Stomach (tissue), 4 donors: ENCODE measurements around the gene PPP4C.

Source experiments
- EP300 ChIP-seq: sonication (generic); formaldehyde crosslinking; IDR thresholded peaks from one replicate; pipeline ENCODE4 v1.6.1; 2017; ENCODE audit warnings: antibody characterized with exemption
- POLR2A ChIP-seq, 4 donors: fragments of 450-650 bp; IDR thresholded peaks; one replicate each; pipeline ENCODE4 v1.6.1; 2016; ENCODE audit warnings: antibody characterized with exemption in 4 of 4, control low read depth in 2 of 4, mild to moderate bottlenecking in 1 of 4, moderate library complexity in 1 of 4
- POLR2AphosphoS5 ChIP-seq, 3 donors: sonication (generic); formaldehyde crosslinking; IDR thresholded peaks; one replicate each; pipeline ENCODE4 v1.6.1; 2016; ENCODE audit warnings: antibody characterized with exemption in 3 of 3
- TF ChIP-seq, protein P1 (sequence below), 7 experiments: fragments of 450-650 bp in 4 of 7; fragments of 200-600 bp in 3 of 7; sonication (generic) in 3 of 7; IDR thresholded peaks; one replicate each; pipeline ENCODE4 v1.5.1; 2016 to 2019; ENCODE audit warnings: antibody characterized with exemption in 7 of 7, control low read depth in 2 of 7, mild to moderate bottlenecking in 1 of 7

DNA sequence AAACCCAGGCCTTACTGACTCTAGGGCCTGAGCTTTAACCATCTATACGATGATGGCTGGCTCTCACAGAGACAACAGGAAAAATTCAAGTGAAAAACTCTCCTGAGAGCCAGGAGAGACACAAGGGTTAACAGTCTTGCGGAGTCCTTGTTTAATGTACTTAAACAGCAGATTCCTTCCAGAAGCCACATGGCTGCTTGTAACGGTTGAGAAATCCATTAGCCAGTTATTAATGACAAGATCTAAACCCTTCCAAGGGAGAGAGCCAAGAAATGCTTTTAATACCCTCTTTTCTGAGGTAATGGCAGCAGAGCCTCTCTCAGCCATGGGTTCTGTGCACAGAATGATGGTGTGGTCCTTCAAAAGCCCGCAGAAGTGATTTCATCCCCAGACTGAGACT is 15.4 kb upstream of the PPP4C start:
- TF ChIP-seq, protein P1, sequence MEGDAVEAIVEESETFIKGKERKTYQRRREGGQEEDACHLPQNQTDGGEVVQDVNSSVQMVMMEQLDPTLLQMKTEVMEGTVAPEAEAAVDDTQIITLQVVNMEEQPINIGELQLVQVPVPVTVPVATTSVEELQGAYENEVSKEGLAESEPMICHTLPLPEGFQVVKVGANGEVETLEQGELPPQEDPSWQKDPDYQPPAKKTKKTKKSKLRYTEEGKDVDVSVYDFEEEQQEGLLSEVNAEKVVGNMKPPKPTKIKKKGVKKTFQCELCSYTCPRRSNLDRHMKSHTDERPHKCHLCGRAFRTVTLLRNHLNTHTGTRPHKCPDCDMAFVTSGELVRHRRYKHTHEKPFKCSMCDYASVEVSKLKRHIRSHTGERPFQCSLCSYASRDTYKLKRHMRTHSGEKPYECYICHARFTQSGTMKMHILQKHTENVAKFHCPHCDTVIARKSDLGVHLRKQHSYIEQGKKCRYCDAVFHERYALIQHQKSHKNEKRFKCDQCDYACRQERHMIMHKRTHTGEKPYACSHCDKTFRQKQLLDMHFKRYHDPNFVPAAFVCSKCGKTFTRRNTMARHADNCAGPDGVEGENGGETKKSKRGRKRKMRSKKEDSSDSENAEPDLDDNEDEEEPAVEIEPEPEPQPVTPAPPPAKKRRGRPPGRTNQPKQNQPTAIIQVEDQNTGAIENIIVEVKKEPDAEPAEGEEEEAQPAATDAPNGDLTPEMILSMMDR (IDR thresholded peaks at IDR 0.05) = no peak
- TF ChIP-seq POLR2A (IDR thresholded peaks at IDR 0.05) (no peak), POLR2AphosphoS5 (IDR thresholded peaks at IDR 0.05) (peak in 2 of 3 donors; percentile 47 to 48), EP300 (no peak)
